HG03135 (cell line): Measurements from ENCODE around the gene MYO9A.

Experiments used
- ATAC-seq: cut with Tn5 transposase; IDR thresholded peaks from one replicate; pipeline ENCODE4 v1.9.1; 2021; ENCODE audit warnings: mild to moderate bottlenecking, moderate library complexity; ENCODE audit not compliant: unreplicated experiment

Gene MYO9A

GRCh38 chr15:71811036-71811736 is 306.8 kb downstream of the MYO9A start:
- ATAC-seq: no peak

- no peak for ATAC-seq
Measured at GRCh38 chr15:71810256-71811035, 307.5 kb downstream of the MYO9A start, which contains the start of gene NR2E3. Gene NR2E3, plus strand, starts transcription at chr15:71810554. Its CDS starts 190 bp downstream, at chr15:71810744.

- no peak for ATAC-seq
Measured at GRCh38 chr15:71809346-71809745, 308.6 kb downstream of the MYO9A start.

- no peak for ATAC-seq
Measured at GRCh38 chr15:71808311-71809020, 309.5 kb downstream of the MYO9A start.

GRCh38 chr15:71807691-71808091 is 310.3 kb downstream of the MYO9A start:
- ATAC-seq: no peak

- ATAC-seq: no peak
Measured at GRCh38 chr15:71807125-71807629, 310.8 kb downstream of the MYO9A start.

GRCh38 chr15:71806452-71806931 is 311.5 kb downstream of the MYO9A start:
- no peak for ATAC-seq

GRCh38 chr15:71804695-71805470 is 313.1 kb downstream of the MYO9A start:
- no peak for ATAC-seq

GRCh38 chr15:71804226-71804625 is 313.7 kb downstream of the MYO9A start:
- no peak for ATAC-seq

- ATAC-seq: no peak
Measured at GRCh38 chr15:71802770-71803169, 315.2 kb downstream of the MYO9A start.

GRCh38 chr15:71801935-71802655 is 315.9 kb downstream of the MYO9A start:
- ATAC-seq: no peak

GRCh38 chr15:71800835-71801745 is 316.9 kb downstream of the MYO9A start:
- no peak for ATAC-seq

- no peak for ATAC-seq
Measured at GRCh38 chr15:71800190-71800589, 317.8 kb downstream of the MYO9A start.

GRCh38 chr15:71798641-71799040 is 319.3 kb downstream of the MYO9A start:
- no peak for ATAC-seq

- no peak for ATAC-seq
Measured at GRCh38 chr15:71792521-71792920, 325.4 kb downstream of the MYO9A start.

GRCh38 chr15:71791975-71792374 is 326.0 kb downstream of the MYO9A start:
- no peak for ATAC-seq

GRCh38 chr15:71790081-71790480 is 327.9 kb downstream of the MYO9A start:
- no peak for ATAC-seq

GRCh38 chr15:71789616-71790015 is 328.3 kb downstream of the MYO9A start:
- no peak for ATAC-seq
